OCI-LY1 (cell line): ENCODE results near the gene ARHGDIG.

Experiments
- CTCF ChIP-seq: fragments of 200-600 bp; sonication (generic), shearing (Covaris generic); IDR thresholded peaks from 2 replicates; pipeline ENCODE4 v1.5.1; 2017; ENCODE audit warnings: mild to moderate bottlenecking, antibody characterized with exemption, low read length, moderate library complexity, mixed read lengths
- EZH2 ChIP-seq: fragments of 200-600 bp; sonication (generic), shearing (Covaris generic); IDR thresholded peaks from 2 replicates; pipeline ENCODE4 v1.8.0; 2017; ENCODE audit warnings: borderline replicate concordance, mixed run types, mild to moderate bottlenecking, antibody characterized with exemption, low read length, moderate library complexity, mixed read lengths

GRCh38 chr16:263944-264343 is 16.4 kb upstream of the ARHGDIG start:
- TF ChIP-seq CTCF, result no peak
- no peak for TF ChIP-seq EZH2
